ENCODE results near the gene LASP1NB.

The LASP1NB gene

DNA sequence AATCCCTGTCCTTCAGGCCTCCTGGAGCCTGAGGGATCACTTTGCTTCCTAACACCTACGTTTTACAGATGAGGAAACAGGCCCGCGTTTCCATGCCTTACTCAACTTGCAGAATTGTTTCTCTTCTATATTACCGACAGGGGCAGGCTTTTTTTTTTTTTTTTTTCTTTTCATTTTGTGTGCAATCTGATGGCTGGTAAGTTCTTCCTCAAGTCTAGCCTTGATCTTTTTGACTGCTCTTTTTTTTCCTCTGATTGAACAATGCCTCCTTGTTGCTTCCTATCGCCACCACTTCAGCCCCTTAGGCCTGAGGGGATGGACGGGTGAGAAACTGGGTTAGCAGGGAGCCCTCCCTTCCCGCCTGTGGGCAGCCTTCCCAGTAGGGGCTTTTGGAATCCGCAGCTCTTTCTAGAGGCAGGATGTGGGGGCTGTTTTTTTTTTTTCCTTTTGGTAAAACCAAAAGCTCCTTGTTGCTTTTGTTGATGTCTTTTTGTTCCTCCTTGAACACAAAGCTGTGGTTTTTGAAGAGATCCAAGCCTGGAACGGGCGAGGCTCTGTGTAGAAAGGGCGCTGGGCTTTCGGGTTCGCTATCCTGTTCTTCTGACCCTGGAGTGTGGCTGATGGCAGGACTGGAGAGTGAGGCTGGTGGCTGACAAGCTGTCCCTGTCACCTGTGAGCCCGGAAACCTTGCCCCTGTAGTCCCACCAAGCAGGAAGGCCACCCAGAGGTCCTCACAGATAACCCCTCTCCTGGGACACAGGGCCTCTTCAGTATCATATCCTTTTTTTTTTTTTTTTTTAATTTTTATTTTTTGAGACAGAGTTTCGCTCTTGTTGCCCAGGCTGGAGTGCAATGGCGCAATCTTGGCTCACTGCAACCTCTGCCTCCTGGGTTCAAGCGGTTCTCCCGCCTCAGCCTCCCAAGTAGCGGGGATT is 41.6 kb upstream of the LASP1NB start:
- H3K4me3 ChIP-seq (ENCODE audit: control insufficient read depth, low read depth, low read length), result no peak overlapping the region
- TF ChIP-seq, protein P1, sequence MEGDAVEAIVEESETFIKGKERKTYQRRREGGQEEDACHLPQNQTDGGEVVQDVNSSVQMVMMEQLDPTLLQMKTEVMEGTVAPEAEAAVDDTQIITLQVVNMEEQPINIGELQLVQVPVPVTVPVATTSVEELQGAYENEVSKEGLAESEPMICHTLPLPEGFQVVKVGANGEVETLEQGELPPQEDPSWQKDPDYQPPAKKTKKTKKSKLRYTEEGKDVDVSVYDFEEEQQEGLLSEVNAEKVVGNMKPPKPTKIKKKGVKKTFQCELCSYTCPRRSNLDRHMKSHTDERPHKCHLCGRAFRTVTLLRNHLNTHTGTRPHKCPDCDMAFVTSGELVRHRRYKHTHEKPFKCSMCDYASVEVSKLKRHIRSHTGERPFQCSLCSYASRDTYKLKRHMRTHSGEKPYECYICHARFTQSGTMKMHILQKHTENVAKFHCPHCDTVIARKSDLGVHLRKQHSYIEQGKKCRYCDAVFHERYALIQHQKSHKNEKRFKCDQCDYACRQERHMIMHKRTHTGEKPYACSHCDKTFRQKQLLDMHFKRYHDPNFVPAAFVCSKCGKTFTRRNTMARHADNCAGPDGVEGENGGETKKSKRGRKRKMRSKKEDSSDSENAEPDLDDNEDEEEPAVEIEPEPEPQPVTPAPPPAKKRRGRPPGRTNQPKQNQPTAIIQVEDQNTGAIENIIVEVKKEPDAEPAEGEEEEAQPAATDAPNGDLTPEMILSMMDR (conservative IDR thresholded peaks at IDR 0.05; ENCODE audit: control insufficient read depth, insufficient read depth, low read depth, low read length), result no peak
- DNase-seq (ENCODE audit: low read depth), result peak; percentile 36

- no peak for DNase-seq (ENCODE audit: low read depth)
- TF ChIP-seq, protein P1 (conservative IDR thresholded peaks at IDR 0.05; ENCODE audit: control insufficient read depth, insufficient read depth, low read depth, low read length), result no peak
- H3K4me3 ChIP-seq (ENCODE audit: control insufficient read depth, low read depth, low read length), result no peak overlapping the region
Measured at GRCh38 chr17:38885044-38885727, 40.2 kb upstream of the LASP1NB start.

- no peak overlapping the region for H3K4me3 ChIP-seq (ENCODE audit: control insufficient read depth, low read depth, low read length)
- TF ChIP-seq, protein P1 (conservative IDR thresholded peaks at IDR 0.05; ENCODE audit: control insufficient read depth, insufficient read depth, low read depth, low read length), result no peak
- peak; percentile 36 for DNase-seq (ENCODE audit: low read depth)
Measured at GRCh38 chr17:38885728-38886642, 39.4 kb upstream of the LASP1NB start.

DNA sequence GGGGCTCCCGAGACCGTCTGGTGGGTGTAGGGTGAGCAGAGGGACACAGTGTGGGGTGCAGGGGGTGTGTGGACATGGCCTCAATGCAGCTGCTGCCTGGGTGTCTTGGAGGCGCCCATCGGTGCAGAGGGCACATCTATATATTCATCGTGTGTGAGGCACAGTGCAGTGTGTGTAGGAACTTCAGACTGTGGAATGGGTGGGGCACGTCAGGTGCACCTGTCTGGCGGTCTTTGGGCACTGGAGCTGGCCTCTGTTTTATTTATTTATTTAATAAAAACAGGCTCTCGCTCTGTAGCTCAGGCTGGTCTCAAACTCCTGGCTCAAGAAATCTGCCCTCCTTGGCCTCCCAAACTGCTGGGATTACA is 38.8 kb upstream of the LASP1NB start:
- no peak for DNase-seq (ENCODE audit: low read depth)
- no peak overlapping the region for H3K4me3 ChIP-seq (ENCODE audit: control insufficient read depth, low read depth, low read length)
- TF ChIP-seq, protein P1 (conservative IDR thresholded peaks at IDR 0.05; ENCODE audit: control insufficient read depth, insufficient read depth, low read depth, low read length), result no peak

DNA sequence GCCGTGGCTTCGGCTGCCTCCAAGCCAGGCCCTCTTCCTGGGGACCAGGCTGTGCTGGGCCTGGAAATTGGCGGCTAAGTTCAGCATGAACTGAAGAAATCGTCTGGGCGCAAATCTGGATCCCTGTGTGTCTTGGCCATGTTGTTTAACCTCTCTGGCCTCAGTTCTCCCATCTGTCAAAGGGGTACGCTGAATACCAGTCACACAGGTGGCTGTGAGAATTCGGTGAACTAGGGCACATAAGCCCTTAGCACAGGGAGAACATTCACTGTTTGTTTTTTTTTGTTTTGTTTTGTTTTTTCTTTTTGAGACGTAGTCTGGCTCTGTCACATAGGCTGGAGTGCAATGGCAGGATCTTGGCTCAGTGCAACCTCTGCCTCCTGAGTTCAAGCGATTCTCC is 36.6 kb upstream of the LASP1NB start:
- no peak overlapping the region for H3K4me3 ChIP-seq (ENCODE audit: control insufficient read depth, low read depth, low read length)
- TF ChIP-seq, protein P1 (conservative IDR thresholded peaks at IDR 0.05; ENCODE audit: control insufficient read depth, insufficient read depth, low read depth, low read length), result no peak
- no peak for DNase-seq (ENCODE audit: low read depth)

GRCh38 chr17:38889745-38890409 is 35.5 kb upstream of the LASP1NB start:
- TF ChIP-seq, protein P1 (conservative IDR thresholded peaks at IDR 0.05; ENCODE audit: control insufficient read depth, insufficient read depth, low read depth, low read length), result no peak
- no peak for DNase-seq (ENCODE audit: low read depth)
- no peak overlapping the region for H3K4me3 ChIP-seq (ENCODE audit: control insufficient read depth, low read depth, low read length)

Measured in fibroblast of mammary gland (primary cell).